Spleen (tissue), 11 donors: Measurements from ENCODE around the gene CHAD. TPM values are rescaled to one million over a fixed set of nuclear protein-coding genes. Genes with fewer than 3 reads are reported as not detected.

Experiments
- DNase-seq: peaks from one replicate; pipeline ENCODE4 v3.0.0-alpha.2; 2020
- H3K27ac ChIP-seq, 8 donors: fragments of 200-600 bp; sonication (generic) in 7 of 8; 1 replicate in 4 of 8; 2 replicates in 4 of 8; pipeline versions ENCODE4 v1.5.0 to v1.8.0; 2016 to 2021; ENCODE audit warnings: inconsistent platforms in 4 of 8, mild to moderate bottlenecking in 4 of 8, moderate library complexity in 1 of 8
- H3K27me3 ChIP-seq, 7 donors: fragments of 200-600 bp; sonication (generic) in 6 of 7; replicated peaks in 1 of 7; 1 replicate in 4 of 7; 2 replicates in 3 of 7; pipeline versions ENCODE4 v1.5.0 to v1.8.0; 2016 to 2021; ENCODE audit warnings: inconsistent platforms in 3 of 7, mild to moderate bottlenecking in 1 of 7
- H3K36me3 ChIP-seq, 6 donors: fragments of 200-600 bp; sonication (generic) in 5 of 6; 1 replicate in 4 of 6; 2 replicates in 2 of 6; pipeline versions ENCODE4 v1.5.0 to v1.8.0; 2016 to 2021; ENCODE audit warnings: inconsistent platforms in 2 of 6
- H3K4me1 ChIP-seq, 6 donors: fragments of 200-600 bp; sonication (generic) in 5 of 6; 1 replicate in 3 of 6; 2 replicates in 3 of 6; pipeline versions ENCODE4 v1.5.0 to v1.8.0; 2016 to 2021; ENCODE audit warnings: inconsistent platforms in 3 of 6
- H3K4me3 ChIP-seq, 8 donors: fragments of 200-600 bp; sonication (generic) in 7 of 8; 1 replicate in 4 of 8; 2 replicates in 4 of 8; pipeline versions ENCODE4 v1.5.0 to v1.8.0; 2016 to 2021; ENCODE audit warnings: inconsistent platforms in 4 of 8, mild to moderate bottlenecking in 4 of 8, moderate library complexity in 2 of 8
- H3K9me3 ChIP-seq, 8 donors: fragments of 200-600 bp; sonication (generic) in 7 of 8; 1 replicate in 4 of 8; 2 replicates in 4 of 8; pipeline versions ENCODE4 v1.5.0 to v1.8.0; 2016 to 2021; ENCODE audit warnings: inconsistent platforms in 4 of 8
- POLR2A ChIP-seq, 3 donors: fragments of 450-650 bp; IDR thresholded peaks; one replicate each; pipeline ENCODE4 v1.5.1; 2017; ENCODE audit warnings: antibody characterized with exemption in 3 of 3, mild to moderate bottlenecking in 1 of 3
- POLR2AphosphoS5 ChIP-seq, 3 donors: sonication (generic); formaldehyde crosslinking; IDR thresholded peaks; one replicate each; pipeline ENCODE4 v1.5.1; 2017; ENCODE audit warnings: antibody characterized with exemption in 3 of 3
- WGBS, 5 donors: extraction: QIAGEN DNeasy Blood & Tissue Kit in 3 of 5; methylation state at CpG; one replicate each; pipeline versions ENCODE4 v1.1.5 to v1.1.7; 2013 to 2018; 5-methylcytosine and 5-hydroxymethylcytosine counted together
- intact Hi-C: fragments of 100-400 bp; cut with DNase I; formaldehyde crosslinking; loops from one replicate; pipeline ENCODE4 v1.15.0; 2023; ENCODE audit warnings: low total_unique reads
- polyA plus RNA-seq, 3 donors: library from polyadenylated mRNA; stranded (reverse); fragments of 200-250 nt; gene quantifications; one replicate each; pipeline ENCODE4 v1.2.1, GENCODE V29; 2013
- total RNA-seq, 7 donors: library from RNA; depleted of rRNA in 3 of 7; stranded (reverse); fragments of >200 nt in 3 of 7; fragmentation: NEBNext Ultra II Directional in 4 of 7; extraction: Animal tissue kit (Norgen Biotek cat#: 25700) in 4 of 7; gene quantifications; one replicate each; pipeline versions ENCODE4 v1.1.0 to v1.2.1, GENCODE V29; 2016 to 2021
- TF ChIP-seq, protein P1 (sequence below), 11 experiments: fragments of 200-600 bp in 7 of 11; fragments of 450-650 bp in 4 of 11; sonication (generic) in 4 of 11; IDR thresholded peaks in 8 of 11; conservative IDR thresholded peaks in 3 of 11; 1 replicate in 7 of 11; 2 replicates in 4 of 11; pipeline versions ENCODE4 v1.4.0 to v1.8.0; 2016 to 2021; ENCODE audit warnings: antibody characterized with exemption in 11 of 11, inconsistent platforms in 4 of 11, mild to moderate bottlenecking in 1 of 11
- donor health status: healthy with polysubstance abuse.
- donor health status: DM: no; HTN: no; CAD: no; lungs with moderate emphysema.
- donor health status: DM: no; HTN: no; CAD: no.
- donor health status: Bipolar disorder and iron deficiency.
- donor health status: healthy.
- donor health status: DM: no; HTN: no; CAD: no.
- donor health status: DM: yes; HTN: yes; CAD: no.

CHAD gene
- total and polyA plus RNA-seq, 10 donors, result 0.39 TPM; not detected in 9

DNA sequence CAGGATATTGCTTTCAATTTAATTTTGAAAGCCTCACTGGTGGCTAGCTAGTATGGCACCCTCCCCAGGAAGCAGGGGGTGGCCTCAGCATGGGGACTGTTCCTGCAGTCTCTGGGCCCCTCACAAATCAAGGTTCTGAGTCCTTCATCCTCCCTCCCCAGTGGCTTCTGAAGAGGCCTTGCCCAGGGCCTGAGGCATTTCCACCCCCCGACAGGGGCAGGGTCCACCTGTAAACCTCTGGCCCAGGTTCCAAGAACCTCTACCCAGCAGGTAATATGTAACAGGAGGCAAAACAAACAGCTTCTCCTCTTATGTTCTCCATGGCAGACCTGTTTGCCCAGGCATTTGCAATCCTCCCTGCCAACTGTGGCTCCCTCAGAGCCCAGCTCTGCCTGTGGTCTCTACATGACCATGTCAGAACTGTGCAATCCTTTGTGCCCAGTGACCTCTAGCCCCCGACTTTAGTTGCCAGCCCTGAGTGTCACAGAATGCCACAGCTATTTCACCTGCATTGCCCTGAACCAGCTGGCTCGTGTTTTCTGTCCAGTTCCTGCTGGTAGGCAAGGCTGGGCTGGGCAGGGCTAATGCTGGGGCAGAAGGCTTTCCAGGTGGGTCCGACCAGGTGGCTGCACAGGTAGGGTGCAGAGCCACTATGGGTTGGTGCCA is 28.4 kb downstream of the CHAD start:
- intact Hi-C loops, result no loop called here
- no peaks in the 10 kb centered on the region for H3K27me3 ChIP-seq
- TF ChIP-seq POLR2AphosphoS5 (IDR thresholded peaks at IDR 0.05) (no peak), POLR2A (IDR thresholded peaks at IDR 0.05) (no peak)
- TF ChIP-seq, protein P1, sequence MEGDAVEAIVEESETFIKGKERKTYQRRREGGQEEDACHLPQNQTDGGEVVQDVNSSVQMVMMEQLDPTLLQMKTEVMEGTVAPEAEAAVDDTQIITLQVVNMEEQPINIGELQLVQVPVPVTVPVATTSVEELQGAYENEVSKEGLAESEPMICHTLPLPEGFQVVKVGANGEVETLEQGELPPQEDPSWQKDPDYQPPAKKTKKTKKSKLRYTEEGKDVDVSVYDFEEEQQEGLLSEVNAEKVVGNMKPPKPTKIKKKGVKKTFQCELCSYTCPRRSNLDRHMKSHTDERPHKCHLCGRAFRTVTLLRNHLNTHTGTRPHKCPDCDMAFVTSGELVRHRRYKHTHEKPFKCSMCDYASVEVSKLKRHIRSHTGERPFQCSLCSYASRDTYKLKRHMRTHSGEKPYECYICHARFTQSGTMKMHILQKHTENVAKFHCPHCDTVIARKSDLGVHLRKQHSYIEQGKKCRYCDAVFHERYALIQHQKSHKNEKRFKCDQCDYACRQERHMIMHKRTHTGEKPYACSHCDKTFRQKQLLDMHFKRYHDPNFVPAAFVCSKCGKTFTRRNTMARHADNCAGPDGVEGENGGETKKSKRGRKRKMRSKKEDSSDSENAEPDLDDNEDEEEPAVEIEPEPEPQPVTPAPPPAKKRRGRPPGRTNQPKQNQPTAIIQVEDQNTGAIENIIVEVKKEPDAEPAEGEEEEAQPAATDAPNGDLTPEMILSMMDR (IDR thresholded peaks at IDR 0.05 in 8 of 11, conservative IDR thresholded peaks at IDR 0.05 in 3 of 11), result no peak
- H3K4me1 ChIP-seq, result peaks cover 0 to 8% (median 0%) of the 10 kb centered on the region in 6 donors
- 89 to 97% (median 91%) methylated on average over 4 of the region's 4 CpGs for WGBS, 5 donors
- H3K36me3 ChIP-seq, result peaks cover 0 to 26% (median 0%) of the 10 kb centered on the region in 6 donors
- no peak overlapping the region for H3K4me3 ChIP-seq
- no peak for DNase-seq
- no peak overlapping the region for H3K27ac ChIP-seq
- no peaks in the 10 kb centered on the region for H3K9me3 ChIP-seq

DNA sequence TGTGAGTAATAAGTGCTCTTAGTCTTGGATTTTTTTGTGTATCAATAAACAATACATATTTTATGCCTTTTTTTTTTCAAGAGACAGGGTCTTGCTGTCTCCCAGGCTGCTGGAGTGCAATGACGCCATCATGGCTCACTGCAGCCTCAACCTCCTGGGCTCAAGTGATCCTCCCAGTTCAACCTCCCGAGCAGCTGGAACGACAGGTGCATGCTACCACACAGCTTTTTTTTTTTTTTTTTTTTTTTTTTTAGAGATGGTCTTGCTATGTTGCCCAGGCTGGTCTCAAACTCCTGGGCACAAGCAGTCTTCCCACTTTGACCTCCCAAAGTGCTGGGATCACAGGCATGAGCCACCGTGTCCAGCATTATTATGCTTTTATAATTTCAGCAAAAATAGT is 29.7 kb downstream of the CHAD start:
- 93 to 96% (median 94%) methylated on average over 4 of the region's 4 CpGs for WGBS, 5 donors
- H3K27ac ChIP-seq, result no peak overlapping the region
- DNase-seq, result no peak
- H3K4me3 ChIP-seq, result no peak overlapping the region
- H3K4me1 ChIP-seq, result peaks cover 0 to 8% (median 0%) of the 10 kb centered on the region in 6 donors
- intact Hi-C loops, result no loop called here
- H3K36me3 ChIP-seq, result peaks cover 0 to 24% (median 0%) of the 10 kb centered on the region in 6 donors
- H3K27me3 ChIP-seq, result no peaks in the 10 kb centered on the region
- TF ChIP-seq POLR2AphosphoS5 (IDR thresholded peaks at IDR 0.05), result no peak
- no peak for TF ChIP-seq POLR2A (IDR thresholded peaks at IDR 0.05)
- TF ChIP-seq, protein P1 (IDR thresholded peaks at IDR 0.05 in 8 of 11, conservative IDR thresholded peaks at IDR 0.05 in 3 of 11), result no peak
- no peaks in the 10 kb centered on the region for H3K9me3 ChIP-seq

DNA sequence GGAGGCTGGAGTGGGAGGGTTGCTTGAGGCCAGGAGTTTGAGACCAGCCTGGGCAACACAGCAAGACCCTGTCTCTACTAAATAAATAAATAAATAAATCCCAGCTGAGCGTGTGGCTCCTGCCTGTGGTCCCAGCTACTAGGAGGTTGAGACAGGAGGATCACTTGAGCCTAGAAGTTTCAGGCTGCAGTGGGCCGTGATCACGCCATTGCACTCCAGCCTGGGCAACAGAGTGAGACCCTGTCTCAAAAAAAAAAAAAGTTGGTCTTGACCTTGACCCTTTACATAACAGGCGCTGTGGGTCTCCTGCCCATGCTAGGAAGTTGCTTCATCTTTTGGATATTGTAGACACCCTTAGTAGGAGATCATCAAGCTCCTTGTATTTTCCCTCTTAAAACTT is 31.3 kb downstream of the CHAD start:
- no peaks in the 10 kb centered on the region for H3K27me3 ChIP-seq
- no peak overlapping the region for H3K27ac ChIP-seq
- intact Hi-C loops, result no loop called here
- 91 to 98% (median 95%) methylated on average over 4 of the region's 4 CpGs for WGBS, 5 donors
- no peak for TF ChIP-seq POLR2A (IDR thresholded peaks at IDR 0.05)
- TF ChIP-seq, protein P1 (IDR thresholded peaks at IDR 0.05 in 8 of 11, conservative IDR thresholded peaks at IDR 0.05 in 3 of 11), result no peak
- TF ChIP-seq POLR2AphosphoS5 (IDR thresholded peaks at IDR 0.05), result no peak
- no peaks in the 10 kb centered on the region for H3K4me1 ChIP-seq
- no peak overlapping the region for H3K4me3 ChIP-seq
- H3K36me3 ChIP-seq, result peaks cover 0 to 32% (median 0%) of the 10 kb centered on the region in 6 donors
- no peak for DNase-seq
- H3K9me3 ChIP-seq, result no peaks in the 10 kb centered on the region

DNA sequence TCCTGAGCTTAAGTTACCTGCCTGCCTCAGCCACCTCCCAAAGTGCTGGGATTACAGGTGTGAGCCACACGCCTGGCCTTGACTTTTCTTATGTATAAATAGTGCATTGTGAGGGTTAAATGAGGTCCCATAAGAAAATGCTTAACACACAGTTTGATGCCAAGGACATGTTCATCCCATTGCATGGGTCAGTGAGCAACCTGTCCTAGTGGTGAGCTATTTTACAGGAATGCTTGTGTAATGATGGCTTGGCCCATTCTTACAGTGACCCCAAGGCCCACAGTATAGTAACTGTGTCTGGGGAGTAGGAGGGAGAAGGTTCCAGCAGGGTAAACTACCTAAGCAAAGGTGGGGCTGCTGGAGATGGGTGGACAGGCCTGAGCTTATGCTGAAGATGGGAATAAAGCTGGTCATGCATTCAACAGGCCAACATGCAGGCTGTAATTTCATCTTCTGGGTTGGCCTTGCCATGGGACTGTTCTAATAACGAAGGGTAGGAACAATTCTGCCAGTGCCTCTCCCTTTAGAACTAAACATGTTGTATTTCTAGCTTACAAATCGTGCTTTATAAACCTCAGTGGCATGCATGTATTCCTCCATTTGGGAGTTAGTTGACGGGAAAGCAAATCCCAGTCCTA is 36.4 kb downstream of the CHAD start:
- intact Hi-C loops, result no loop called here
- Histone ChIP-seq H3K27ac (no peak overlapping the region), H3K4me1 (peaks cover 1 to 18% (median 9%) of the 10 kb centered on the region in 6 donors), H3K9me3 (no peaks in the 10 kb centered on the region), H3K27me3 (no peaks in the 10 kb centered on the region), H3K4me3 (no peak overlapping the region), H3K36me3 (peaks cover 0 to 33% (median 0%) of the 10 kb centered on the region in 6 donors)
- WGBS, 5 donors, result 82 to 95% (median 88%) methylated on average over 4 of the region's 4 CpGs
- no peak for DNase-seq
- TF ChIP-seq POLR2A (IDR thresholded peaks at IDR 0.05) (no peak), POLR2AphosphoS5 (IDR thresholded peaks at IDR 0.05) (no peak)
- TF ChIP-seq, protein P1 (IDR thresholded peaks at IDR 0.05 in 8 of 11, conservative IDR thresholded peaks at IDR 0.05 in 3 of 11), result no peak
